KMS-11 (cell line): Measurements from ENCODE around the gene CHAF1B.

ENCODE experiments used
- H2AFZ ChIP-seq: fragments of 200-600 bp; sonication (generic); 2 replicates; pipeline ENCODE4 v1.6.1; 2016; ENCODE audit warnings: antibody characterized with exemption, mixed run types, low read depth
- H3K27ac ChIP-seq: fragments of 200-600 bp; sonication (generic); 2 replicates; pipeline ENCODE4 v1.6.1; 2016; ENCODE audit warnings: mild to moderate bottlenecking, mixed run types
- H3K27me3 ChIP-seq: fragments of 200-600 bp; sonication (generic); 2 replicates; pipeline ENCODE4 v1.6.1; 2017; ENCODE audit warnings: mild to moderate bottlenecking, low read depth, mixed run types, moderate library complexity; ENCODE audit not compliant: insufficient read depth
- H3K36me3 ChIP-seq: fragments of 200-600 bp; sonication (generic); 2 replicates; pipeline ENCODE4 v1.6.1; 2017; ENCODE audit warnings: mild to moderate bottlenecking, mixed run types; ENCODE audit not compliant: insufficient read depth
- H3K4me1 ChIP-seq: fragments of 200-600 bp; sonication (generic); 2 replicates; pipeline ENCODE4 v1.6.1; 2016; ENCODE audit warnings: mild to moderate bottlenecking, low read depth, mixed run types; ENCODE audit not compliant: poor library complexity, severe bottlenecking
- H3K4me2 ChIP-seq: fragments of 200-600 bp; sonication (generic); 2 replicates; pipeline ENCODE4 v1.7.0; 2016; ENCODE audit warnings: mild to moderate bottlenecking, mixed run types
- H3K4me3 ChIP-seq: fragments of 200-600 bp; sonication (generic); IDR thresholded peaks from 2 replicates; pipeline ENCODE4 v1.6.1; 2017; ENCODE audit warnings: low read depth, low read length, mixed read lengths; ENCODE audit not compliant: insufficient read depth
- H3K79me2 ChIP-seq: fragments of 200-600 bp; sonication (generic); 2 replicates; pipeline ENCODE4 v1.6.1; 2016; ENCODE audit warnings: low read depth, mixed run types; ENCODE audit not compliant: insufficient read depth
- H3K9ac ChIP-seq: fragments of 200-600 bp; sonication (generic); 2 replicates; pipeline ENCODE4 v1.6.1; 2016; ENCODE audit warnings: mild to moderate bottlenecking, mixed run types
- H4K20me1 ChIP-seq: fragments of 200-600 bp; sonication (generic); 2 replicates; pipeline ENCODE4 v1.6.1; 2016; ENCODE audit warnings: mild to moderate bottlenecking, mixed run types; ENCODE audit not compliant: insufficient read depth
- TF ChIP-seq, protein P1 (sequence below): fragments of 200-600 bp; sonication (generic); conservative IDR thresholded peaks from 2 replicates; pipeline ENCODE4 v1.6.1; 2017; ENCODE audit warnings: low read depth, mild to moderate bottlenecking, antibody characterized with exemption, low read length, moderate library complexity, mixed read lengths

Gene CHAF1B

DNA sequence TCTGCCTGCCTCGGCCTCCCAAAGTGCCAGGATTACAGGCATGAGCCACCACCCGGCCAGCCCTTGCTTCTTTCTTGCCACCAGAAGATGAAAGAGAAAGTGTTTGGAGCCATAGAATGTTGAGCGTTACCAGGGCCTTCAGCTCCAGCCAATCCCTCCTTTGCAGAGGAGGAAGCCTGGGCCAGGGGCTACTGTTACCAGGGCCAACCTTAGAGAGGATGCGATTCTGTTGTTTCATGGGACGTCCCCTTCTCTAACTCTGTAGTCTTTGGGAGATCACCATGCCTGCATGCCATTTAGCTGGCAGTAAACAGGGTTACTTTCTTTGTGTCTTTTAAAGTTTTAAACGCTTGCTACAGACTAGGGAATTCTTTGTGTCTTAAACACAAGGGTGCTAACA, 49.0 kb downstream of the CHAF1B start:
- H3K4me2 ChIP-seq: no peak overlapping the region
- no peaks in the 10 kb centered on the region for H3K27me3 ChIP-seq
- H3K27ac ChIP-seq: no peak overlapping the region
- H3K36me3 ChIP-seq: no peaks in the 10 kb centered on the region
- no peaks in the 10 kb centered on the region for H4K20me1 ChIP-seq
- H3K79me2 ChIP-seq: no peaks in the 10 kb centered on the region
- H3K9ac ChIP-seq: no peak overlapping the region
- H2AFZ ChIP-seq: no peak overlapping the region
- H3K4me1 ChIP-seq: no peaks in the 10 kb centered on the region
- H3K4me3 ChIP-seq: no peak overlapping the region
- TF ChIP-seq, protein P1, sequence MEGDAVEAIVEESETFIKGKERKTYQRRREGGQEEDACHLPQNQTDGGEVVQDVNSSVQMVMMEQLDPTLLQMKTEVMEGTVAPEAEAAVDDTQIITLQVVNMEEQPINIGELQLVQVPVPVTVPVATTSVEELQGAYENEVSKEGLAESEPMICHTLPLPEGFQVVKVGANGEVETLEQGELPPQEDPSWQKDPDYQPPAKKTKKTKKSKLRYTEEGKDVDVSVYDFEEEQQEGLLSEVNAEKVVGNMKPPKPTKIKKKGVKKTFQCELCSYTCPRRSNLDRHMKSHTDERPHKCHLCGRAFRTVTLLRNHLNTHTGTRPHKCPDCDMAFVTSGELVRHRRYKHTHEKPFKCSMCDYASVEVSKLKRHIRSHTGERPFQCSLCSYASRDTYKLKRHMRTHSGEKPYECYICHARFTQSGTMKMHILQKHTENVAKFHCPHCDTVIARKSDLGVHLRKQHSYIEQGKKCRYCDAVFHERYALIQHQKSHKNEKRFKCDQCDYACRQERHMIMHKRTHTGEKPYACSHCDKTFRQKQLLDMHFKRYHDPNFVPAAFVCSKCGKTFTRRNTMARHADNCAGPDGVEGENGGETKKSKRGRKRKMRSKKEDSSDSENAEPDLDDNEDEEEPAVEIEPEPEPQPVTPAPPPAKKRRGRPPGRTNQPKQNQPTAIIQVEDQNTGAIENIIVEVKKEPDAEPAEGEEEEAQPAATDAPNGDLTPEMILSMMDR: no peak

DNA sequence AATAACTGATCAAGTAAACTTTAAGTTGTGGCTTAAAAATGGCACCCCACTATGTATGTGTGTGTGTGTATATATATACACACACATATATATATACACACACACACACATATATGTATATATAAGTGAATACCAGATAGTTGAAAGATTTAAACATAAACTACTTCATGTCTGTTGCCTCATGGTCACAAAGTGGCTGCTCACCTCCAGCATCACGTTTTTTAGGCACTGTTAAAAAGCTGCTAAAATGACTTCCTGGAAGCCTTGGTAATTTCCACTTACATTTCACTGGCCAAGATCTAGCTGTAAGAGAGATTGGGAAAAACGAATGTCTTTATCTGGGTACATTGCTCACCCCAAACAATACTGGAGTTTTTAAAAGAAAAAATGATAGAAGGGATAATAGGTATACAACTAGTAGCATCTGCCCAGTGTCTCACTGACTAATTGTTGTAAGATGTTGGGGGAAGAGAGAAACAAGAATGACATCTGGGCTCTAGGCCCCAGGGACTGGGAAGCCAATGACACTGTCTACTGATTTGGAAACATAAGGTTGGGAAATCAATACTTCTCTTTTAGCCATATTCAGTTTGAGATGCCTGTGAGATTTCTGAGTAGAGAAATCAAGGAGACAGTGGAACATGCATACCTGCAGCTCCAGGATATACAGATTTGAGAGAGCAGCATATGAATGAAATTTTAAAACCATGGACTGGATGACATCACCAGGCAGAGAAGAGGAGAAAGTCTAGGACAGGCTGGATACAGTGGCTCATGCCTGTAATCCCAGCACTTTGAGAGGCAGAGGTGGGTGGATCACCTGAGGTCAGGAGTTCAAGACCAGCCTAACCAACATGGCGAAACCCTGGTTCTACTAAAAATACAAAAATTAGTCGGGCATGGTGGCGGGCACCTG, 51.9 kb downstream of the CHAF1B start:
- Histone ChIP-seq H3K4me2 (no peak overlapping the region), H3K79me2 (no peaks in the 10 kb centered on the region), H3K27ac (no peak overlapping the region), H4K20me1 (no peaks in the 10 kb centered on the region), H3K4me3 (no peak overlapping the region), H3K36me3 (no peaks in the 10 kb centered on the region), H2AFZ (no peak overlapping the region), H3K27me3 (no peaks in the 10 kb centered on the region), H3K9ac (no peak overlapping the region), H3K4me1 (no peaks in the 10 kb centered on the region)
- TF ChIP-seq, protein P1: no peak

DNA sequence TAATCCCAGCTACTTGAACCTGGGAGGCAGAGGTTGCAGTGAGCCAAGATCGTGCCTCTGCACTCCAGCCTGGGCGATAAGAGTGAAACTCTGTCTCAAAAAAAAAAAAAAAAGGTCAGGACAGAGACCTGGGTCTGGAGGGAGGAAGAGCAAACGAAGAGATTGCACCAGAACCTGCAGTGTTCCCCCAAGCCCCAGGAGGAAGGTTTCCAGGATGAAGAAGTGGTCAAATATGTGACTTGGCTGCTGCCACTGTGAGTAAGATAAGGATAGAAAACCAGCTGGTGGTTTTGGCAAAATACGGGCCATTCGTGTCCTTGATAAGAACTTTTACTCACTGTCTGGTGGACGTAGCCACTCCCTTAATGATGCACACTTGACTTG, 52.5 kb downstream of the CHAF1B start:
- no peak overlapping the region for H3K4me3 ChIP-seq
- no peaks in the 10 kb centered on the region for H4K20me1 ChIP-seq
- H2AFZ ChIP-seq: no peak overlapping the region
- no peaks in the 10 kb centered on the region for H3K79me2 ChIP-seq
- H3K36me3 ChIP-seq: no peaks in the 10 kb centered on the region
- no peak overlapping the region for H3K4me2 ChIP-seq
- H3K9ac ChIP-seq: no peak overlapping the region
- TF ChIP-seq, protein P1: no peak
- H3K27ac ChIP-seq: no peak overlapping the region
- no peaks in the 10 kb centered on the region for H3K27me3 ChIP-seq
- H3K4me1 ChIP-seq: no peaks in the 10 kb centered on the region

DNA sequence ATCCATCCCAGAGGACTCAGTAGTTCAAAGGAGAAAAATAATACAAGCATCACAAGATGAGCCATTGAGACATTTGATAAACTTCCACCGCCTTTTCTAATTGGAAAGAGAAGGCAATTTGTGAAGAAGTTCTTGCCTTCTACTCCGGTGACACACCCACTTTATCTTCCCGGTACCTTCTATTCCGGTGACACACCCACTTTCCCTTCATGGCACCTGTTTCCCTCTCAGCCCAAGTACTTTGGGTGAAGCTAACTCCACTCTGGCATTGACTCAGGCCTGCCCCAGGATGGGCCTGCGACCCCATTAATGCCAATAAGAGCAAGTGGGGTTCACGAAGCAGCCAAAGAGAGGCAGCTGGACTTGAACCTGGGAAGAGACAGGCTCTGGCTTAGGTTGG, 56.5 kb downstream of the CHAF1B start:
- TF ChIP-seq, protein P1: no peak
- Histone ChIP-seq H3K9ac (no peak overlapping the region), H3K27ac (no peak overlapping the region), H2AFZ (no peak overlapping the region), H3K4me1 (no peaks in the 10 kb centered on the region), H3K79me2 (no peaks in the 10 kb centered on the region), H3K4me3 (no peak overlapping the region), H3K36me3 (no peaks in the 10 kb centered on the region), H3K27me3 (no peaks in the 10 kb centered on the region), H4K20me1 (no peaks in the 10 kb centered on the region), H3K4me2 (no peak overlapping the region)
